Neural progenitor cell (in vitro differentiated cells): ENCODE data around the gene NCOA6.

Source experiments
- EZH2 ChIP-seq: fragments of 200-600 bp; sonication (generic); IDR thresholded peaks from 2 replicates; pipeline ENCODE4 v1.6.1; 2017; ENCODE audit warnings: antibody characterized with exemption, mild to moderate bottlenecking, moderate library complexity
- TF ChIP-seq, protein P1 (sequence below): fragments of 200-600 bp; sonication (generic); IDR thresholded peaks from 2 replicates; pipeline ENCODE4 v1.5.1; 2017; ENCODE audit warnings: antibody characterized with exemption, mild to moderate bottlenecking

GRCh38 chr20:34716921-34717229 is 108.6 kb downstream of the NCOA6 start:
- TF ChIP-seq, protein P1, sequence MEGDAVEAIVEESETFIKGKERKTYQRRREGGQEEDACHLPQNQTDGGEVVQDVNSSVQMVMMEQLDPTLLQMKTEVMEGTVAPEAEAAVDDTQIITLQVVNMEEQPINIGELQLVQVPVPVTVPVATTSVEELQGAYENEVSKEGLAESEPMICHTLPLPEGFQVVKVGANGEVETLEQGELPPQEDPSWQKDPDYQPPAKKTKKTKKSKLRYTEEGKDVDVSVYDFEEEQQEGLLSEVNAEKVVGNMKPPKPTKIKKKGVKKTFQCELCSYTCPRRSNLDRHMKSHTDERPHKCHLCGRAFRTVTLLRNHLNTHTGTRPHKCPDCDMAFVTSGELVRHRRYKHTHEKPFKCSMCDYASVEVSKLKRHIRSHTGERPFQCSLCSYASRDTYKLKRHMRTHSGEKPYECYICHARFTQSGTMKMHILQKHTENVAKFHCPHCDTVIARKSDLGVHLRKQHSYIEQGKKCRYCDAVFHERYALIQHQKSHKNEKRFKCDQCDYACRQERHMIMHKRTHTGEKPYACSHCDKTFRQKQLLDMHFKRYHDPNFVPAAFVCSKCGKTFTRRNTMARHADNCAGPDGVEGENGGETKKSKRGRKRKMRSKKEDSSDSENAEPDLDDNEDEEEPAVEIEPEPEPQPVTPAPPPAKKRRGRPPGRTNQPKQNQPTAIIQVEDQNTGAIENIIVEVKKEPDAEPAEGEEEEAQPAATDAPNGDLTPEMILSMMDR = no peak
- no peak for TF ChIP-seq EZH2
